ENCODE data around the gene U2AF1L4. TPM values are rescaled to one million over a fixed set of nuclear protein-coding genes. Genes with fewer than 3 reads are reported as not detected.
"Not testable (repeated sequence)": the region's sequence is repeated elsewhere in the genome, so short reads cannot be mapped to it uniquely, and the experiment has no call there.

U2AF1L4 gene
- total RNA-seq, 1 donor from 2014 or later, result 32.9 TPM

DNA sequence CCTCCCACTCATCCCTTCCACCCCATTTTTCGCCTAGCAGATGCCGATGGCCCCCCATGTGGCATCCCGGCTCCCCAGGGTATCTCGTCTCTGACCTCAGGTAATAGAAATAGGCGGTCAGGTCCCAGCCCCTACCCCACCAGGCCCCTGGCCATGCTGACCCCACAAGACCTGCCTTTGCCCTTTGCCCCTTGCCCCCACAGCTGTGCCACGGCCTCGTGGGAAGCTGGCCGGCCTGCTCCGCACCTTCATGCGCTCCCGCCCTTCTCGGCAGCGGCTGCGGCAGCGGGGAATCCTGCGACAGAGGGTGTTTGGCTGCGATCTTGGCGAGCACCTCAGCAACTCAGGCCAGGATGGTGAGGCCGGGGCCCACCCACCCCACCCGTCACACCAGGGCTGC, 35.5 kb upstream of the U2AF1L4 start:
- DNase-seq (ENCODE audit: low spot score), result no peak

DNA sequence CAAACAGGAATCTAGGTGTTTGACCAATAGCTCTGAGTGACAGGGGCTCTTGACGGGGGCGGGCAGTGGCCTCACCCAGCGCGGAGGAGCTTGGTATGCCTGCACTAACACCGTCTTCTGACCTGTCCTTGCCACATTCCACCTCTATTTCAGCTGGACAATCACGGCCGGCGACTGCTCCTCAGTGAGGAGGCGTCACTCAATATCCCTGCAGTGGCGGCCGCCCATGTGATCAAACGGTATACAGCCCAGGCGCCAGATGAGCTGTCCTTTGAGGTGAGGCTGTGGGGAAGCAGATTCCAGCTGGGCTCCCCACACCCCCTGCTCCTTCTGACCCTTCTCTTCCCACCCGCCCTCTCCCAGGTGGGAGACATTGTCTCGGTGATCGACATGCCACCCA, 34.8 kb upstream of the U2AF1L4 start:
- no peak for DNase-seq (ENCODE audit: low spot score)

DNA sequence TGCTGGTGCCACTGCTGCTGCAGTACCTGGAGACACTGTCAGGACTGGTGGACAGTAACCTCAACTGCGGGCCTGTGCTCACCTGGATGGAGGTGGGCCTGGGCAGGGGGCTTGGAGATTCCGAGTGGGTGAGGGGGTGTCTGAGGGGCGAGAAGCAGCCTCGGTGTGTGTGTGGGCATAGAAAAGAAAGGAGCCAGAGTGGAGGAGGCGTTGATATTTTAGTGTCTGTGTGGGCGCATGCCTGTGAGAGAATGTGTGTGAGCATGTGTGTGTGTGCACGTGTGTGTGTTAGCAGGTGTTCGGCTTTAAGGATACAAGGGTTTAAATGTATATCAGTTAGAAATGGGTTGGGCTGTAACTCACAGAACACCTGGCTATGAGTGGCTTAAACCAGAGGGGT, 33.8 kb upstream of the U2AF1L4 start:
- no peak for DNase-seq (ENCODE audit: low spot score)

DNA sequence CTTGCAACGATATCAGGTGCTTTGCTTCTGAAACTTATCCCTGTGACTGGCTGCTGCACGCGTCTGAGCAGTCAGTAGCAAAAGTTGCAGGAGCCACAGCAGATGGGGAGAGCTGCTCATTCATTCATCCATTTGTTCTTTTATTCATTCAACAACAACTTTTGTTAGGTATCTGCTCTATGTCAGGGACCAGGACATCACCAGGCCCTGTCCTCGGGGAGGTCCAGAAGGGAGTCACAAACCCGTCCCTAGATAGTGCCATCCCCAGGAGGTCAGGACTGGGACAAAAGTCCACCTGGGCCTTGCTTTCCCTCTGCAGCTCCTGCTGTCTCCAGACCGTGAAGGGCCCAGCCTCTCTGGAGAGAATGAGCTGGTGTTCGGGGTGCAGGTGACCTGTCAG, 32.7 kb upstream of the U2AF1L4 start:
- DNase-seq (ENCODE audit: low spot score), result no peak

DNA sequence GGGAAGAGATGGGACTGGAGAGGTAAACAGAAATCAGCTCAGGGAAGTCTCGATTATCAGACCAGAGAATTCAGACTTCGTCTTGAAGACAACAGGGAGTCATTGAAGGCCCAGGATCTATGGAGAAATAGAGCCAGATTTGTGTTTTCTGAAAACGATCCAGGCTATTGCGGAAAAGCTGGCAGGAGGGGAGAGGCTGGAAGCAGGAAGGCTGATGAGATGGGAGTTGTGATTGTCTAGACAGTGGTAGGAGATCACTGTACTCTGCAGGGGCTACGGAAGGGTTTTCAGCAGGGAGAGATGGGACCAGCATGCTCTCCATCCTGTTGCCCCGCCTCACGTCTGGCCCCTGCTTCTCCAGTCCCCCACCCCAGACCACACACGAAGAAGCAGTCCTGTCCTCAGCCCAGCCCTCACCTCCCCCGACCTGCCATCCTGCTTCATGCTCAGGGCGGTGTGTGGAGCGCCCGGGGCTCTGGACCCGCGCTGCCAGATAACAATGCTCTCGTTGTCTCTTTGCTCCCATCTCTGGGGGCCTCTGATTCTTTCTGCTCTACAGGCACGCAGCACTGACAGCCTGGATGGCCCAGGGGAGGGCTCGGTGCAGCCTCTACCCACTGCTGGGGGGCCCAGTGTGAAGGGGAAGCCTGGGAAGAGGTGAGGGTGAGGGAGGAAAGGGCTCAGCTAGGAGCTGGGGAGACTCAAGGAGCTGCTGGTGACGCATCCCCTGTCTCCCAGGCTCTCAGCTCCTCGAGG, 32.0 kb upstream of the U2AF1L4 start:
- DNase-seq (ENCODE audit: low spot score), result peak; percentile 34

DNA sequence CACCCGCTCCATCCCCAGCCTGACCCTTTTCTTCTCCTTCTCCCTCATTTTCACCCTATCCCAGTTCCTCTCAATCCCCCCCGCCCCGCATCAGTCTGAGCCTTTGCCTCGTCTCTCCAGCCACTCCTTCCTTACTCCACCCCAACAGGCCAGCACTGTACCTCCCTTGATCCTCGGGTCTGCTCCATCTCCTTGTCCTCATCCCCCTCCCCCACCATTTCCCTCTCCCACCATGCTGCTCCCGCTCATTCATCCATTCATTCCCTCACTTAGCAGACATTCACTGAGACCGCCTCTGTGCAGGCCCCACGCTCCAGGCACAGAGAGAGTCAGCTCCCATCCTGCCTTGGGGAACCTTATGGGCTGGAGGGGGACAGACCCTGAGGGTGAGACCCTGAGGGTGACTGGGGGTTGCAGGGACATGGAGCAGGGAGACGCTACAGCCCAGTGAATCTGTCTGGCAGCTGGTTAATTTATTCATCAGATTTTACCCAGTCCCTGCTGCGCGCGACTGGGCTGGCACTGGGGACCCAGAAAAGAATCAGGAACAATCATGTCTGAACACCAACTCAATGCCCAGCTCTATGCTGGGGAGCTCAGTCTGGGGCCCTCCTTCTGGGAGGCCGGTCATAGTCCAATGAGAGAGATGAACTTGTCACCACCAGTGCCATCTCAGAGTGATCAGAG, 31.0 kb upstream of the U2AF1L4 start:
- no peak for DNase-seq (ENCODE audit: low spot score)

DNA sequence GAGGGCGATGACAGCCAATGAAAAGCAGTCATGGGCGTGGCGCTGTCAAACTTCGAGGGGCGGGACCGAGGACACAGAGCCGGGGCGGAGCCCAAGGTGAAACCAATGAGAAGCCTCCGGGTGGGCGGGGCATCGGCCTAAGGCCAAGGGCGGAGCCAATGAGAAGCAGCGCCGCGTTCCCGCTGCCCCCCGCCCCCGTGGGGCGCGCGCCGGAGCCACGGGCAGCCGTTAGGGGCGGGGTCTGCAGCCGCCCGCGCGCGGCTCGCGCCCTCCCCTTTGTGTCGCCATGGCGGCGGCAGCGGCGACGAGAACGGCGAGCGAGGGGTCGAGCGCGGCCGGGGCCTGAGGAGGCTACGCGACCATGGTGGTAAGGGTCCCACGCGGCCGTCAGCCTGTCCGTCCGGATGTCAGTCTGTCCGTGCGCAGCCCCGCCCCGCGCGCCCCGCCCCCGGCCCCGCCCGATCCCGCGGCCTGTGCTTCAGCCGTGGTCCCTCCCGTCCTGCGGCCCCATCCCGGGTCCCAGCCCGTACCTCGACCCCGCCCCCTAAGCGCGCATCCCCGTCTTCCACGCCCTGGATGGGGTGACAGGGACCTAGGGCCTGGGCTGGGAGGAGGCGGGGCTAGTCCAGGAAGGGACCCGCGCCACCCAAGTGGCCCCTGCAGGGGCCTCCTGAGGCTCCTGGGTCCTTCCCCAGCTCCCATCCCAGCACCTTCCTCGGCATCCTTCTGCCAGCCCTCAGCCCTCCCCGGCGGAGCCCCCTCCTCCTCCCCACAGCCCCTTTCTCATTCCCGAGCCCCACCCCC, 30.3 kb upstream of the U2AF1L4 start, which contains the start of gene ARHGAP33:
ARHGAP33 (plus strand) TSS at position 267 of the 804 bp plus-strand sequence; CDS start at position 362, 95 bp downstream.
- peak; percentile 98 for DNase-seq (ENCODE audit: low spot score)

DNA sequence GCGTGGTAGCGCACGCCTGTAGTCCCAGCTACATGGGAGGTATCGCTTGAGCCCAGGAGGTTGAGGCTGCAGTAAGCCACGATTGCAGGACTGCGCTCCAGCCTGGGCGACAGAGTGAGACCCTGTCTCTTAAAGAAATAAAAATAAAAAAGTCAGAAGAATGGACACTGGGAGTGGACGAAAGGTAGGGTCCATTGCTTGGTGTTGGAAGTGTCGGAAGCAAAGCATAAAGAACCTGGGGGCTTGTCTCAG, 29.8 kb upstream of the U2AF1L4 start:
- no peak for DNase-seq (ENCODE audit: low spot score)

DNA sequence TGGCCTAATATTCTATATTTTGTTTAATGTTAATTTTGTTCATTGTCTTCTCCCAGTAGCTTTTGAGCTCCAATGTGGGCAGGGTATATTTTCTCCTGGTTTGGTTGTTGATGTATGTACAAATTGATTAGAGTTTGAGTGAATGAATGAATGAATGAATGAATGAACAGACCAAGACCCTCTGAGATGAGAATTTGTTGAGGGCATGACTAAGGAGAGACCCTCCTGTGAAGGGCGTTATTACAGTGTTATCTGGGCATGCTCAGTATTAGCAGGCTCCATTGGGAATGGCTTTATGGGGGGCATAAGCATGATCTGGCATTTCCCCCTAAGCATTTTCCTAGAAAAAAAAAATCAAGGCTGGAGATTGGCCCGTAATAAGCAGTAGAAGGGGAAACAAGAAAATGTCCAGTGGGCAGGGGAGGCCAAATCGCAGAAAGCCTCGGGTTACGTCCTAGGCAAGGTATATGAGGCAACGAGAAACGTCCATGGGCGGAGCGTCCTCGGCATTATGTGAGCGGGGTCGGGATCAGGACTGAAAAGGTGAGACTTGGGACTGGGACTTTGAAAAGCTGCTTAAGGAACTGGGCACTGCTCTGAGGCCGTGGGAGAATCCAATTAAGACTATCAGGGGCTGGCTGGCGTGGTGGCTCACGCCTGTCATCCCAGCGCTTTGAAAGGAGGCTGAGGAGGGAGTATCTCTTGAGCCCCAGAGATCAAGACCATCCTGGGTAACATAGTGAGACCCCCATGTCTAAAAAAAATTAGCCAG, 29.2 kb upstream of the U2AF1L4 start:
- DNase-seq (ENCODE audit: low spot score), result no peak

DNA sequence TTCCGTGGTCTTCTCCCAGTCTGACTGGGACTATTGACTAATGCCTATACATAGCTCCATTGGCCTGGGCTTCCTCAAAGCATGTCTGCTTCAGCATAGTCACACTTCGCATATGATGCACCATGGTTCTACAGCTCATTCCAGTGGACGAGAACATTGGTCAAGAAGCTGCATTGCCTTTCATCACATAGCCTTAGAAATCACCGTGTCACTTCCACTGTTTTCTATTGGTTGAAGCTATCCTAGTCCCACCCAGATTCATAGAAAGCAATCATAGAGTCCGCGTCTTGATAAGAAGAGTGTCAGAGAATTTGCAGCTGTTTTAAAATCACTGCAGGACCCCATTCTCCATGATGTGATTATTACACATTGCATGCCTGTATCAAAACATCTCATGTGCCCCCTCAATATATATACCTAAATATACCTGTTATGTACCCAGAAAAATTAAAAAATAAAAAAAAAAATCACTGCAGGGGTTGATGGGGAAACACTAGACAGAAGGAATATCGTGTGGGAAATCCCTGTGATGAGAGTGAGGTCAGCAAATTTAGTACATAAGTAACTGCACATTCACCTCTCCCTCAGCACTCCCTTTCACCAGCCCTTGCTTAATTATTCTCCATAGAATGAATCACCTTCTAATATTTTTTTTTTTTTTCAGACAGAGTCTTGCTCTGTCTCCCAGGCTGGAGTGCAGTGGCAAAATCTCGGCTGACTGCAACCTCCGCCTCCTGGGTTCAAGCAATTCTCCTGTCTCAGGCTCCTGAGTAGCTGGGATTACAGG, 28.0 kb upstream of the U2AF1L4 start:
- DNase-seq (ENCODE audit: low spot score), result no peak

DNA sequence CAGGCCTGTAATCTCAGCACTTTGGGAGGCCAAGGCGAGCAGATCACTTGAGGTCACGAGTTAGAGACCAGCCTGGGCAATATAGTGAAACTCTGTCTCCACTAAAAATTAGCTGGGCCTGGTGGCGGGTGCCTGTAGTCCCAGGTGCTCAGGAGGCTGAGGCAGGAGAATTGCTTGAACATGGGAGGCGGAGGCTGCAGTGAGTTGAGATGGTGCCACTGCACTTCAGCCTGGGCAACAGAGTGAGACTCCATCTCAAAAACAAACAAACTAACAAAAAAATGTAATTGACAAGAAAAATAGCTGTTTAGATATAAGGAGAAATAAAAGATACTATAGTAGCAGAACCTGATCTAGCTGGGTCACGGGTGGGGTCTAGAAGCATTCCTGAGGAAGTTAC, 27.1 kb upstream of the U2AF1L4 start:
- not testable (repeated sequence) for DNase-seq (ENCODE audit: low spot score)

DNA sequence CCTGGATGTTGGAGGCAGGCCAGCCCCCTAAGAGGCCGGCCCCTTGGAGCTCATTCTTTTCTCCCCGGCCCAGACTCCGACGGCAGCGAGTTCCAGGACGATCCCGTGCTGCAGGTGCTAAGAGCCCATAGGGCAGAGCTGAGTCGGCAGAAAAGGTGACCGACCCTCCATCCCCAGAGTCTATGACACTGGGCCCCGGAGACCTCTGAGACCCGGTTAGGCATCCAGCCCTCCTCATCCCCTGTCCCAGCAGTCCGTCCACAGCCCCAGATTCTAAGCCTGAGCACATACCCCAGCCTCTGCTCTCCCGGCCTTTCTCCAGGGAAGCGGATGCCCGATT, 22.8 kb upstream of the U2AF1L4 start:
- DNase-seq (ENCODE audit: low spot score), result no peak

DNA sequence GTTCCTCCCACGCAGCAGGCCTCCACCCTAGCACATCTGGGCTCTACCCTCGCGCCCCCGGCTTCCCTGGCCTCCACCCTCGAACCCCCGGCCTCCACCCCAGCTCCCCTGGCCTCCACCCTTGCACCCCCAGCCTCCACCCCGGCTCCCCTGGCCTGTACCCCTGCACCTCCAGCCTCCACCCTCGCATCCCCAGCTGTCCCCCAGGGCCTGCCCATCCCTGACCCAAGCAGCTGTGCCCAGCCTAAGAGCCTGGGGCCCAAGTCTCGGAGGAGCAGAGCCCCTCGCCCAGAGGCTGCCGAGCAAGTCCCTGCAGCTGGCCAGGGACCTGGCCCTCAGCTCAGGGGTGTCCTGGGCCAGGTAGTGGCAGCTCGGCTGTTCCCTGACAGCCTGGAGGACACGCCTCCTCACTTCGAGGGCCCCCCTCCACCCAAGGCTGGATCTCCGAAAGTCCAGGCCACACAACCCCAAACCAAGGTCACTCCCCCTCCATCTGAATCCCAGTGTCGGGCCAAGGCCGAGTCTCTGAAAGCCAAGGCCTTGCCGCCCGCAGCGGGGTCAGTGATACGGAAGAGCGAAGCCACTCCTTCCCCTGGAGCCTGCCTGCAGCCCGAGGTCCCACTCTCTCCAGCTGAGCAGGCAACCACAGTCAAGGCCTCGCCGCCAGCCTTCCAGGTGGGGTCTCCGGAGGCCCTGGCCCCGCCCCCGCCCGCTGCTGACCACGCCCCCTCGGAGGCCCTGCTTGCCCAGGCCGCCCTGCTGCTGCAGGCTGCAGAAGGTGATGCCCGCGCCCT, 22.3 kb upstream of the U2AF1L4 start:
- DNase-seq (ENCODE audit: low spot score), result no peak

DNA sequence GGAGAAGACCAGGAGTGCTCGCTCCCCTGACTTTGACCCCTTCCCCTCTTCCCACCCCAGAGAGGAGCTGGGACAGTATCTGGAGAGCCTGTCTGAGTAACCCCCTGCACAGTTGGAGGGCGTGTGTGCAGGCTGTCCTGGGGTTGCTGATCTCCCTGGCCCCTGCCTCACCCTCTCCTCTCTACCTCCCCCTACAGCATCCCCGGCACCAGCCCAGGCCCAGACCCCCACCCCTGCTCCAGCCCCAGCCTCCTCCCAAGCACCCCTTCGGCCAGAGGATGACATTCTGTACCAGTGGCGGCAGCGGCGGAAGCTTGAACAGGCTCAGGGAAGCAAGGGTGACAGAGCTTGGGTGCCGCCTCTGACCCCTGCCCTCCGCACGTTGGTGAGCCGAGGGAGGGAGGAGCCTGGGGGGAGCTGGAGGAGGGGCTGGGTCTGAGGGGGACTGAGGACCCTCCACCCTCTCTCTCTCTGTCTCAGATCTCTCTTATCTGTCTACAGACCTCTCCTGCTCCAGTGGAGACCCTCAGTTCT, 21.4 kb upstream of the U2AF1L4 start:
- no peak for DNase-seq (ENCODE audit: low spot score)

DNA sequence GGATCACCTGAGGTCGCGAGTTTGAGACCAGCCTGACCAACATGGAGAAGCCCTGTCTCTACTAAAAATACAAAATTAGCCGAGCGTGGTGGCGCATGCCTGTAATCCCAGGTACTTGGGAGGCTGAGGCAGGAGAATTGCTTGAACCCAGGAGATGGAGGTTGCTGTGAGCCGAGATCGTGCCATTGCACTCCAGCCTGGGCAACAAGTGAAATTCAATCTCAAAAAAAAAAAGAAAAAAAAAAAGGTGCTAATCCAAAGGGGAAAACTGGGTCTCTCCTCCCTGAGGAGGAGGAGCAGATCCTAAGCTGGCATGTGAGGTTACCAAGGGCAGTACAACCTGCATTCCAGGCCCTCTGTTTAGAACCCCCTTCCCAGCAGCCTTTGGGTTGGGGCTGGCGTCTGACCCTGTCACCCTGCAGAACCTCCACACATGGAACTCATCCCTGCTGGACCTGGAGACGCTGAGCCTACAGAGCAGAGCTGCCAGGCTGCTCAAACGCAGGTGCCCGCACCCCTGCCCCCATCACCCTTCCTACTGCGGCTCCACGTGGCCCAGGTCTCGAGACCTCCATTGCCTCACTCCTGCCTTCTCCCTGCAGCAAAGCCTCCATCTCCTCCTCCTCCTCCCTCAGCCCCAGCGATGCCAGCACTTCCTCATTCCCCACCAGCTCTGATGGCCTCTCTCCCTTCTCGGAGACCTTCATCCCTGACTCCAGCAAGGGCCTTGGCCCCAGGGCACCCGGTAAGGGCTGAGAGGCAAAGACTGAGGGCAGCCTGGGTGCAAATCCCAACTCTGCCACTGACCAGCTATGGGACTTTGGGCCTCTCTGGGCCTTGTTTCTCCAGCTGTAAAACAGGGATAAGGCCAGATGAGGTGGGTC, 19.5 kb upstream of the U2AF1L4 start:
- DNase-seq (ENCODE audit: low spot score), result no peak

DNA sequence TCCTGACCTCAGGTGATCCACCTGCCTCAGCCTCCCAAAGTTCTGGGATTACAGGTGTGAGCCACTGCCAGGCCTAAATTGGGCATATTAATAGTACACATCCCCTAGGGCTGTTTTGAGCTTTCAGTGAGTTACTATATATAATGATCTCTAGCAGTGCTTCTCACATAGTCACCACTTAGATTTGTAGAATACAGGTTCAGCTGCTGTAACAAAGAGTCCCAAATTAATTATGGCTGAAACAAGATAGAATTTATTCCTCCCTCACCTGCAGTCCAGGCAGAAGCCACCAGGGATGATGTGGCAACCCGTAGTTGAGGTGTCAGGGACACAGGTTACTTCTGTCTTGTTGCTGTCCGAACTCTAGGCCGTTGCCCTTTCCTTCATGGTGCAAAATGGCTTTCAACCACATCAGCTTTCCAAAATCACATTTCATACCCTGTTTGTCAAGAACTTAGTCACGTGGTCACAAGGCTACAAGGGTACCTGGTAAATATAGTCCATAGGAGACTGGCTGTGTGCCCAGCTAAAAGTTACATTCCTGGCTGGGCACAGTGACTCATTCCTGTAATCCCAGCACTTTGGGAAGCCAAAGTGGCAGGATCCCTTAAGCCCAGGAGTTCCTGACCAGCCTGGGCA, 15.6 kb upstream of the U2AF1L4 start:
- DNase-seq (ENCODE audit: low spot score), result no peak

DNA sequence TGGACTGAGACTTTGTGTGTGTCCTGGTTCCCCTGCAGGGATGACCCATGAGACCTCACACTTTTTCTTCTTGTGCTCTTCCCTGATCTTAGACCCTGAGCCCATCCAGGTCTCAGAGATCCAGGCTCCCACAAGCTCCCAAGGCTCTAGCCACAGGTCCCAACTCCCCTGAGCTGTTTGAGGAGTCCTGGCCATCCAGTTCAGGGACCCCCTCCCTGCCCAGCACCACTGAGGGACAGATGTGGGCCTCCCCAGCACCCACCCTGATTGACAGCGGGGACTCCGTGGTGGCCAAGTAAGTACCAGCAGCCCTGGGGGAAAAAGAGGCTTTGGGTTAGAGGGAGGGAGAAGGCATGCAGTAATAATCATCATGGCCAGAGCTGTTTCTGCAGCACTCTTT, 14.5 kb upstream of the U2AF1L4 start:
- DNase-seq (ENCODE audit: low spot score), result no peak

DNA sequence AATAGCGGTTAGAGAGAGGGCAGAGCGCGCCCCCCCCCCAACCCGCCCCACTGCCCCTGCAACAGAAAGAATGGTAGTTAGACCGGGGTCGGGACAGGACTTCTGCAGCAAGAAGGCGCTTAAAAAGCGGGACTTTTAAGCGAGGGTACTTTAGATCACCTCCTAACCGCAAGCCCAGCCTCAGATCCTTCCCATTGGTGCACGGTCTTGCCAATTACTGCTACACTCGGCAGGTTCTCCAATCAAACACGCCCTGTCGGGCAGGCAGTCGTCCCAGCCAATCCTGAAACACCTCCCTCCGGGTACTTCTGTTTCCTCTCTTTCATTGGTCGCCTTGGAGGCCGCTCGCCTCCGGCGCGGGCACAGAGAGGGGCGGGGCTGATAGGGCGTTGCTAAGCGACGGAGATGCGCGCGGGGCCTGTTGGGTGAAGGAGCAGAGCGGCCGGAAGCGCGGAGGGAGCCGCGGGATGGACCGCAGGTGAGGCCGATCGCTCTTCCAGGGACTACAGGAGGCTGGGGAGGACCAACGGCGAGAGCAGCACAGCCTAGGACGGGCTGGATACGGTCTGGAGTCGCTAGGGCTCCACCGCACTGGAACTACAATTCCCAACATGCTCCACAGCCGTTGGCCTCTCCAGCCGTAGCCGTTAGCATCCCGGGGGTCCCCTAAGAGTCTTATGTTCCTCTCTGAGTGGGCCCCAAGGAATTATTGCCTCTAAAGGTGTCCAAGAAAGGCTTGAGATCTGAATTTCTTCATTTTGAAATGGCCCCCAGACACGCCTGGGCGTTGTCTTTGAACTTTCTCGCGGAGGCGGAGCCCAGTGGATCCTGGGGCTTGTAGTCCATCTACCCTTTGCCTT, 12.8 kb upstream of the U2AF1L4 start, which contains the start of gene PROSER3:
PROSER3 (plus strand) TSS at position 428 of the 860 bp plus-strand sequence; CDS start at position 468, 40 bp downstream.
- peak; percentile 99 for DNase-seq (ENCODE audit: low spot score)
